Myocyte (in vitro differentiated cells): ENCODE results near the gene CYSTM1. TPM values are rescaled to one million over a fixed set of nuclear protein-coding genes. Genes with fewer than 3 reads are reported as not detected.
A peak's percentile ranks its signal among the peaks of the same experiment; 100 is the strongest.

Experiments used
- DNase-seq: peaks from one replicate; pipeline ENCODE4 v3.0.0-alpha.2; 2012; ENCODE audit warnings: low read depth
- total RNA-seq: library from RNA; depleted of rRNA; stranded (reverse); fragments of >200 nt; gene quantifications from 2 replicates; pipeline ENCODE4 v1.2.3, GENCODE V29; 2014

Gene CYSTM1
- total RNA-seq, 1 donor from 2014 or later = 27.9 TPM

DNA sequence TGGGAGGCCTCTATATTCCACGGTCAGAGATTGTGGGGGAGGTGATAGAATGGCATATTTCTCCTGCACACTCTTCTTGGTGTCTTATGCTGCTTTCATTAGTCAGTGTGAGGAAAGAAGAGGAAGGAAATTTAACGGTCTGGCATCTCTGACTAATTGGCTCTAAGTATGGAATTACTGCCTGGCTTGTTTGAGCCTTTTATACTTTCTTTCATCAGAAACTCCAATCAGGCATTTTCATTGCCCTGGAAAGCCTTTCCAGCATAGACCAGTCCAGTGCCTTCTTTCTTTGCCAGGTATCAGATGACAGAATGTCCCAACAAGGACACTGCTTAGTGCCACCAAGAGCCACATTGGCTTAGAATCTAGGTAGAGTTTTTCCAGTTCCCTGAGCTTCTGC lies 30.2 kb downstream of the CYSTM1 start:
- no peak for DNase-seq

DNA sequence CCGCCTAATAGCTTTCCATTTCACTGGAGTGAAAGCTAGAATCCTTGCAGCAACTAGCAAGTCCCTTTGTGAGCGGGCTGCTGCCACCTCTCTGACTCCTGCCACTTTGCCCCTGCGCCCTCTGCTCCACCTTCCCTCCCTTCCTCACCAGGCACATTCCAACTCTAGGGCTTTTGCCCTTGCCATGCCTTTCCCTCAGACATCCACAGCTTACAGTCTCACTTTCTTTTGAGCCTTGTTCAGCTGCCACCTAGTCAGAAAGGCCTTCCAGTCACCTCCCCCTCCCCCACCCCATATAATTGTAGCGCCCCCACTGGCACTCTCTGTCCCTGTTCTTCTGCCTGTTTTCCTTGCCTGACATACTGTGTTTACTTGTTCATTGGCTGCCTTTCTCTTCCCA lies 31.0 kb downstream of the CYSTM1 start:
- DNase-seq = no peak

DNA sequence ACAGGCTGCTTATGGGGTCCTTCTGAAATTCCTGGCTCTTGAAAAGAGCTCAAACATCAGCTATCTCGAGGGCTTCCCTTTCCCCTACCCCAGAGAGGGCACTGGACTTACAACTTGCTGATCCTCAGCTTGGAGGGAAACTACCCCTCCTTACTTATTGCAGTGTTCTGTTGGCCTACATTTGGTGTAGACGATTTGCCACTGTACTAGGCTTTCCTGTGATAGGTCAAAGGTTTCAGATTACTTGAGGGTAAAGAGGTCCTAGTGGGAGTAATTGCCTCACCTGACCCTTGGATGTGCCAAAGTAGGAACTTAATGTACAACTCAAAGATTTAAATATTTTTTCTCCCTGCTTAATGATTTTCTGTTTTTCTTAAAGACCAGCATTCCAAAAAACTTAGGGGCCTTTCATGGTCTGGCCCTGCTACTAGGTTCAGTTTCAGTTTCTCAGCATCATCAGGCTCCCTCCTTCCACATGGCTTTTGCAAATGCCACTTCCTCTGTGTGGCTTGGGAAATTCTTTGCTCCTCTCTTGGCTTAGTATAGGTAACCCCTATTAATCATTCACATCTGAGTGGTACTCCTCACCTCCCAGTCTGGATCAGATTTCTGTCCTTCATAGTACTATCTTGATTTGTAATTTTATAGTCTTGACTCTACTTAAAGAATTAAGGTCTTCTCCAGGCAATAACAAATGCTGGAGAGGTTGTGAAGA lies 32.4 kb downstream of the CYSTM1 start:
- DNase-seq = no peak

DNA sequence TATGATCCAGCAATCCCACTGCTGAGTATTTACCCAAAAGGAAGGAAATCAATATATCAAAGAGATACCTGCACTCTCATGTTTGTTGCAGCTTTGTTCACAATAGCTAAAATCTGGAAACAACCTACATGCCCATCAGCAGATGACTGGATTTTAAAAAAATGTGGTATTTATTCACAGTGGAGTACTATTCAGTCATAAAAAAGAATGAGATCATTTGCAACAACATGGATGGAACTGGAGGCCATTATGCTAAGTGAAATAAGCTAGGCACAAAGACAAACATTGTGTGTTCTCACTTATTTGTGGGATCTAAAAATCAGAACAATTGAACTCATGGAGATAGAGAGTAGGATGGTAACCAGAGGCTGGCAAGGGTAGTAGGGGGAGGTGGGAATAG lies 33.1 kb downstream of the CYSTM1 start:
- no peak for DNase-seq

DNA sequence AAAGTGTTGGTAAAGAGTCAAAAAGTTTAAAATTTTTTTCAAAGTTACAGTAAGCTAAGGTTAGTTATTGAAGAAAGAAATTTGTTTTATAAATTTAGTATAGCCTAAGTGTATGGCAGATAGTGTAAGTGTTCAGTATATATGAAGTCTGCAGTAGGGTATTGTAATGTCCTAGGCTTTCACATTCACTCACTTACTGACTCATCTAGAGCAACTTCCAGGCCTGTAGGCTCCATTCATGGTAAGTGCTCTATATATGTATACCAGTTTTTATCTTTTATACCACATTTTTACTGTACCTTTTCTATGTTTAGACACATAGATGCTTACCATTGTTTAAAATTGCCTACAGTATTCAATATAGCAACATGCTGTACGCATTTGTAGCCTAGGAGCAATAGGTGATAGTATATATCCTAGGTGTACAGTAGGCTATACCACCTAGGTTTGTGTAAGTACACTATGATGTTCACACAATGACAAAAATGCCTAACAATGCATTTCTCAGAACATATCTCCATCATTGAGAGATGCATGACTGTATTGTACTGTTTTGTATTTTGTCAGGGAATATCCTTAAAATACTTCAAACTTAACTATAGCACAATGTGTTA lies 38.5 kb downstream of the CYSTM1 start:
- no peak for DNase-seq

DNA sequence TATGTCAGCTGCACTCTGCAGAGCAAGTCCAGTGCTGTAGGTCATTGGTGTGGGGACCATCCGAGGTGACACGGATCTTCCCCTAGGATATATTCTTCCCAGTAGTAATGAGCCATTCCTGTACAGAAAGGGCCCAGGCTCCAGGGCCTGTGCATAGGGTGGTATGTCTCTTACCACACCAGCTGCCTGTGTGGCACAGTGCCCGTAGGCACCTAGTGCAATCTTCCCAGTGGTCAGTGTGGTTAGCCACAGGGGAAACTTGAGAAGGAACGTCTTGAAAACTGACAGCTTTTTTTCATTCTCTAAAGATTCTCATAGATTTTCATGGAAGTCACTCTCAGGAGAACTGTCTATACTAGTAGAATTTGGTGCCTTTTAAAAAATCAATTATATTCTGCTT lies 39.8 kb downstream of the CYSTM1 start:
- peak; percentile 98 for DNase-seq

DNA sequence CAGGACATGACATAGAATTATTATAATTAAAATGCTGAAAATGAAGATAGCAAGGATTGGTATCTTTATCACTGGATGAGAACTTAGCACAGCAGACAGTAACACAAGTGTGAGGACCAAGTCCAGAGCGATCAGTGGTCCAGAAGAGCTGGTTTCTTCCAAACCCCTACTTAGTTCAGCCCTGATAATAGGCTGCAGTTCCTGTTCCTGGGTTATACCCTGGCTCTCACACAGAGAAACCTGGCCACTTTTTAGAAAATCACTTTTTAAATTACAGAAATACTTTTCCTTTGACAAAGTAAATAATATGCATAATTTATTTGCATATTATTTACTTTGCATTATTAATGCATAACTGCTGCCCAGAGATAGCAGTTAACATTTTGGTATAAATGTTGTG lies 40.3 kb downstream of the CYSTM1 start:
- no peak for DNase-seq

DNA sequence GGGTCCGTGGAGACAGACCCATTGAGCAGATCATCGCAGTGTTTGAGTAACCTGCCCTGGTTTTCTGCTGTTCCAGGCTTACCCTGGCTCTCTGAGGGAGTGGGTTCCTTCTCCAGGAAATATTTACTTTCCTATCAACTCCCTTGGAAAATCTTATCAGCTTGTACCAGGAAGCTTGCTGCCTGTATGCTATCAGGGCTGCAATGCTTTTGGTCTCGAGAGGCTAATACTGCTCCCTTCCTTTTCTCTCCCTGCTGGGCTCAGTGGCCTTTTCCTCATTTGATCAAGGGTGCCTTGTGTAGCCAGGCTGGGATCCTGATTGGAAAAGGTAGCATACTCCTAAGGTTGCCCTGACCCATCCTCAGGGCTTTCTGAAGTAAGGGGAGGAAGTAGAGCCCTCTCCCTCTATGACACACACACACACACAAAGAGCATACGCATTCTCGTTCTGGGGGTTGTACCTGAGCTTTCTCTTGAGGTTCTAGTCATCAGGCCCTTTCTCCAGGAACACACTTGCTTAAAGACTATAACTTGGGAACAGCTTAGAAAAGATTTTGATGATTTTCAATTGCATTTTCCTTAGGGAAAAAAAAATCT lies 41.6 kb downstream of the CYSTM1 start:
- no peak for DNase-seq

DNA sequence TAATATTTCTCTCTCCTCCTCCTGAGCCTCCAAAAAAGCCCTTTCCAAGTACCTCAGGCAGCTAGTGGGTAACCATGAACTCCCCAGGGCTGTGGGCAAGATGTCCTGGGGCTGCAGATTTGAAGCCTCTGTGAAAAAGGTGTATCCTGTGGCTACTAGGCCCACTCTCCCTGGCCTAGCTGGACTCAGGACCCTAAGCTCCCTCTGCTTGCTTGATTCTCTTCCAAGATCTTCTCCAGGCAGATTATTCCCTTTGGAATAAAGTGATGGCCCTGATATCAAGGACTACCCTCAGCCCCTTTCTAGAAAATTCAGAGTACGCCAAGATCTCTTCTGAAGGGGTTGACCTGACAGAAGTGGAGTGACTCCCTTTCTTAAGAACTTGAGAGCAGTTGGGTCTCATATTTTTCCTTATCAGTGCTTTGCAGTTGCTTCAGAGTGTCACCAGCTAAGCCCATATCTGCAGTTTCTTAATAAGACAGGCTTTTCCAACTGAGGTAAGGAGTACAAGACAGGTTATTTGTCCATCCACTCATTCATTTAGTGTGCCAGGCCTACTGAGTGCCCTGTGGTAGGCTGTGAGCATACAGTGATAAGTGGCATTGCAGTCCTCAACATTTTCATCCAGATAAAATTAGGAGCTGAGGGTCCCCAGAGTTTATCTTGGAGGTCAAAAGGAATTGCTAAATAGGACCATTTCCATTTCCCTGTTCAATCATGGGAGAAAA lies 42.5 kb downstream of the CYSTM1 start:
- no peak for DNase-seq

DNA sequence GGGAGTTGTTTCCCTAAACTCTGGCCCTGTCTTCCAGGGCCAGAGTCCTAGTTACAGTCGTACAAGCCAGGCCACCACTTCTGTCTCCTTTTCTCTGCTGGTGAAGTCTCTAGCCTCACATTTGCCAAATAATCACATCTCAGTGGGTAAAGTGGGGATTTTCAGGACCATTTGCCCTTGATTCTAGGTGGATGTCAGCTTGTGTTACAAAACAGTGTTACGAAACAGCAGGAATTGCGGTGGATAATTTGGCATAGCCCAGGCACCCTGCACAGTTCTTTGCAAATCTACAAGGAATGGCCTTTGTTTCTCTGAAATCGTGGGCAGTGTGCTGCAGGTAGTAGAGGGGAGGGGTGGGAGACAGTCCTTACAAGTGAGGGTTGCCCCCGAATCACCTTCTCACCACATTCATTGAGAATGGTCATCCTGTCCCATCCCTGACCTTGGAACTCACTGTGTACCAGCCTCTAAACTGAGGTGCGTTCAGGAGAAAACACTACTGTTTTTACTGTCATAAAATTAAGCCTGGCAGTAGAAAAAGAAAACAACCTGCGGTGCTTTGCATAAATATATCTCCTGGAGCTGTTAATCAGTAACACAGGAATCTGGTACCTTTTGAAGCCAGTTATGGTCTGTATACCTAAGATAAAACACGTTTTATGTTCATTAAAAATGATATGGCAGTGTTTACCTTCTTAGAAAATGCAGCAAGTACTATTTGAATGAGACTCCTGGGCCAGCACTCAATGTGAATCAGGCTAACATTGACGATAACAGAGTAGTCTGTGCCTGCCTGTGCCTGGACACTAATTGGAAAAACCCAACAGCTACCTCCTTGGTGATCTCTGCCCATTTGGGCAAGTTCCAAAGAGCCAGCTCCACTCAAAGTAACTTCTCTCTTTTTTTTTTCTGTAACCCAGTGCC lies 44.3 kb downstream of the CYSTM1 start:
- DNase-seq = no peak

DNA sequence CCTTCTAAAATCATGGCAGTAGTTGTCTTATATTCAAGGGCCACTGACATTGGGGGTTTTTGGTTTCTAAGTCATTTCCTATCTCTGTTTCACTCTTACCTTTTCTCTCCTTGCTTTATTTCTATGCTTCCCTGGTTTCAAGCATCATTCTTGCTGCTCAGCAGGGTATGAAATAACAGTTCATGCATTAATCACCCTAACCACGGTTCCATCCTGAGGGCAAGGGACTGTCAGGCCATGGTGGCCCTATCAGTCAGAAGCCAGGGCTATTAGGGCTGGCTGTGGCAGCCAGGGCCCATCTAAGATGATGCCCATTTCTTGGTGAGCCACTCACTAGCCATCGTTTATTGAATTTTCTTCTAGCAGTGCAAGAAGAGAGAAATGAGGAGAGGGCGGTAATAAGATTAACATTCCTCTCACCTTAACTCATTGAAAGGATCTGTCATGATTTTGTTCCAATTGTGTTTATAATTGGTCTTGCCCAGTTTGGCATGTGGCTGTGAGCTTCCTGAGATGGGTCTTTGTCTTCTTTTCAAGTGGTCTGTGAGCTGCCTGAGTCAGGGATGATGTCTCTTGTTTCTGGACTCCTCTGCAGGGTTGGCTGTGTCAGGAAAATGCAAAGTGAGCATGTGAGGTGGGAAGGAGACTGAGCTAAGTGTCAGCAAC lies 45.2 kb downstream of the CYSTM1 start:
- no peak for DNase-seq

DNA sequence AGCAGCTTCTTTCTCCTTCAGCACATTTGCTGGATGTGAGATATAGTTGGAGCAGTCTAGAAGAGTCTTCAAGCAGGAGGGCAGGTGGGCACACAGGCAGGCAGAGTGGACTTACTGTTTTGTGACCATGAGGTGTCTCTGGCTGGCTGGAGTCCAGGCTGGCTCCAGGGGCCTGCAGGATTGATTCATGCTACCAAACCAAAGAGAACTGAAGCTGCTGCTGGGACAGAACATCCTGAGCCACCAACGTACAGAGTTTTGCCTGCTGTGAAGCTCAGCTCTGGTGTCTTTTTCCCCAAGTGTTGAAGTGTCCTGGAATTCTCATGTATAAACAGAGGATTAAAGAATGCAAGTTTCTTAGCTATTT lies 45.7 kb downstream of the CYSTM1 start:
- DNase-seq = no peak

DNA sequence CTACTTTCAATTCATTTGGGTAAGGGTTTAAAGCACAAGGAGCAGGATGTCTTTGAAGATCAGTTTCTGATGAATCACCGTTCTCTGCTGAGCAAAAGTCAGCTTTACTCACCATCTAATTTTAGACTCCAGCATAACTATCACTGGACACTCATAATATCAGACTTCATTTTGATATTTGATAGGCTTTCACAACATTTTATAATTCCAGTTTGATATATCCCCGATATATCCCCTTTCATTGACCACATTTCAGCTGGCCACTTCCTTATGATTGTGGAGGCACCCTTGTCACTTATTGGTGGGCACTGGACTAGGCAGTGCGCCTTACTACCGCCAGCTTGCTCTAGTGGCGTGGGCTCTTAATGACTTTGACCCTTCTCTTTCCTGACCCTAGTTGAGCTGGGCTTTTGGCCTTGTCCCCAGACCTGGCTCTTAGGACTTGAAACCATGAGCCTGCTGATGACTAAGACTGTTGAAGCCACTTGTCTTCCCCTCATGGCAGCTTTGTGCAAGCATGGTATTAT lies 46.8 kb downstream of the CYSTM1 start:
- peak; percentile 87 for DNase-seq

DNA sequence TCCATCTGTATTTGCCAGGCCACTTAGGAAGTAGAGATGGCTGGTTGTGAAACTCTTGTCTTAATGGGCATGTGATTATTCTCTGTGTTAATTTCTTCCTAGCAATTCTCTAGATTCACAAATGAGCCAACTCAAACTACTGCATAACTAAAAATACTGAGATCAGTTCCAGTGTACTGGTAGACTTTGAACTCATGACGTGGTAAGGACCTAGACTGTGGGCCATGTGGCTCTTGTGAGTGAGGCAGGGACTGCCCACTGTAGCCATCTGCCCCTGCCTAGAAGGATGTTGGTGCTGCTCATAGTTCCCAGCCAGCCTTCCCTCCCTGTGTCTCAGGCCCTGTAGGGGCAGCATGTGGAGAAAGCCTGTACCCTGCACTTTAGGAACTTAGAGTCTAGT lies 47.4 kb downstream of the CYSTM1 start:
- DNase-seq = peak; percentile 25

DNA sequence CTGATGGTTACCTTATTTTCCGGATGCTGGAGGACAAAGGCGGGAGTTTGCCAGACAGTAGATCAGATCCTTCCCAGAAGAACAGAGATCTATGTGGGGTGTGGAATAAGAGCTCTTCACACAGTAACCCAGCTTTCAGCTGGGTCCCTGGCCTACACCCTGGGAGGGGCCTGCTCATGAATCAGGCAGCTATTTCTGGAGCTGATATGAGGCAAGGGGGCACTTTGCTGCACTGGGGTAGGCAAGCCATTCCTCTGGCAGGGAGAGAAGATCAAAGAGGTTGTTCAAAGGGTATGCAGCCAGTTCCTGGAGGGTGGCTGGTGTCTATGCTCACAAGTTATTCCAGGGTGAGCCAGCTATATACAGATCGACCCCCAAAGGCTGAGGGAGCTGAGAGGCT lies 48.6 kb downstream of the CYSTM1 start:
- DNase-seq = peak; percentile 75

DNA sequence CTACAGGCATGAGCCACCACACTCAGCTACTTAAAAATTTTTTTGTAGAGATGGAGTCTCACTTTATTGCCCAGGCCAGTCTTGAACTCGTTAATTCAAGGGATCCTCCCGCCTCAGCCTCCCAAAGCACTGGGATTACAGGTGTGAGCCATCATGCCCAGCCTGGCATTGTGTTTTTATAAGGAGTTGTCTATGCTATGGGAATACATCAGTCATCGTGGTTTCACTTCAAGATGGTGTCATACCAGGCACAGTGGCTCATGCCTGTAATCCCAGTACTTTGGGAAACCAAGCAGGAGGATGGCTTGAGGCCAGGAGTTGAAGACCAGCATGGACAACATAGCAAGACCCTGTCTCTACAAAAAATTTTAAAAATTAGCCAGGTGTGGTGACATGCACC lies 49.7 kb downstream of the CYSTM1 start:
- no peak for DNase-seq

DNA sequence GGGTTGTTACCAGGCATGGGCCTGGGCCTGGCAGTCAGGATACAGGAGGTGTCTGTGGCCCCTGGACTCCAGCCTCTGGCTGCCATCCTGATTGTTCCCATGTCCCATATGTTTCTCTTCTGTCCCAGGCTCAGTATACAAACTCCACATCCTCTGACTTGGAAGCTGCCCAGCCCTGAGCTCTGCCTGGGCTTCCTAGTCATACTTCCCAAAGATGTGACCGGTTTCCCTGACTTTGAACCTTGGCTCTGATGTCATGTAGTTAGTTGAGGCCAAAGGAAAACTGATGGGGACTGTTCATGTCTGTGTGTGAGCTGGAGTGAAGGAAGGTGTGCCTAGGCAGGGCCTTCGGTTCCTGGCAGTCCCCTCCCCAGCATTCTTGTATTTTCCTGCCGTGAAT lies 50.4 kb downstream of the CYSTM1 start:
- no peak for DNase-seq

DNA sequence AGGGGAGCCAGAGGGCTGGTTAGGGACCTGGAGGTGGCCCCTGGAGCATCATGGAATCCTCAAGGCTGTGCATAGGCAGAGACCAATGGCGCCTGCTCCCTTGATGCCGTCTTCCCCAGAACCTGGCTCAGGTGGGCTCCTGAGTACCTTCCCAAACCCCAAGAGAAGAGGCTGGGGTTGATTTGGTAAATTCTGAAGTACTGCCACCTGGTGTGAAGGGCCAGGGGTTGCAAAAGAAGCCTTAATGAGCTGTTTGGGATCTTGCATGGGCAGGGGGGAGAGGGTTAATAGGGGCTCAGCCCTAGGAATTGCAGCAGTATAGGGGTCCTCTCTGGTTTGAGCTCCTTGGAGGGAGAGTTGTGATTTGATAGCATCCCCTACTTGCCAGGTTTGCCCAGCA lies 52.1 kb downstream of the CYSTM1 start:
- no peak for DNase-seq

DNA sequence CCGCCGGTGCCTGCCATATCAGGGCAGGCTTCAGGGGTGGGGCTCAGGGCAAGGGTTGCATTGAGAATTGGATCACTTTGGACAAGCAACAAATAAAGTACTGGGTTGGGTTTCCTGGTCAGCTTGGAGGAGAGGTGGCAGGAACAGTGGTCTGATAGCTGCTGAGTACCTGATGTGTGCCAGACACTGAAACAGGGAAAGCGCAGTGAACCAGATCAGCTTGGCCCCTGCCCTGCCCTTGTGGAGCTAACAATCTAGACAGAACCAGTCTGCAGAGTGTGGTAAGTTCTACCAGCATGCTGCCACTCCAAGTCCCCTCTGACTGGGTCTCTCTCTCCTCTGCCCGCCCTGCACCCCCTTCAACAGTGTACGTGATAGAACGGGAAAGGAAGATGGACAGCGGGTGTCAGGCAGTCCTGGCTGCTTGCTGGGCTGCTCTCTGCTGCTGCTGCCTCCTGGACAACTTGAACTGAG lies 53.4 kb downstream of the CYSTM1 start:
- DNase-seq = no peak

DNA sequence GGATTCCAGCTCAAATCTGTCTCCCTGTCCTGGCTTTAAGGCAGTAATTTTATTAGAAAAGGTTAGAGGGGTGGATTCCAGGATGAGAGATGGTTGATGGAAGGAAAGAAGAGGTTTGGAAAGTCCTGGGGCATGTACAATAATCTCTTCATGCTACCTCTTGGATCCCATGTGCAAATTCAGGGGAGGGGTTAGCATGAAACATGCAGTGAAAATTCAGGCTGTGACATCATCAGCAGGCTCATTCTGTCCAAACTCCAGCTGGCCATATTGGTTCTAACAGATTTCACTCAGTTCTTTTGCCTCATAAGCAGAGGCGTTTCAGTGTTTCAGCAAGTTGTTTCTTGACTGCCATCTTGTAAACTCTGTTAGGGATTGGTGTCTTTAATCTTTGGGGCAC lies 55.4 kb downstream of the CYSTM1 start:
- DNase-seq = no peak
